ENCODE data around the gene C12orf42. TPM values are rescaled to one million over a fixed set of nuclear protein-coding genes. Genes with fewer than 3 reads are reported as not detected.
"Not testable (repeated sequence)": the region's sequence is repeated elsewhere in the genome, so short reads cannot be mapped to it uniquely, and the experiment has no call there.

C12orf42 gene
- total RNA-seq, 2 donors from 2014 or later = not detected

- Histone ChIP-seq H3K9me3 (no peaks in the 10 kb centered on the region), H3K4me1 (no peaks in the 10 kb centered on the region), H3K36me3 (replicated peaks in 1 of 2; ENCODE audit: insufficient read depth in 1 of 2, low read depth in 2 of 2) (no peaks in the 10 kb centered on the region), H3K27ac (no peak overlapping the region), H3K4me3 (no peak overlapping the region), H3K27me3 (no peaks in the 10 kb centered on the region)
- 21 to 33% methylated on average over 1 of the region's 1 CpG for WGBS, 2 donors
- TF ChIP-seq POLR2A (IDR thresholded peaks at IDR 0.05) (no peak), CTCF (IDR thresholded peaks at IDR 0.05) (no peak)
- intact Hi-C loops (cut with DNase I) = no loop called here
- ATAC-seq (no peak), DNase-seq (no peak)
Measured at GRCh38 chr12:103441437-103442181, 54.2 kb downstream of the C12orf42 start.

DNA sequence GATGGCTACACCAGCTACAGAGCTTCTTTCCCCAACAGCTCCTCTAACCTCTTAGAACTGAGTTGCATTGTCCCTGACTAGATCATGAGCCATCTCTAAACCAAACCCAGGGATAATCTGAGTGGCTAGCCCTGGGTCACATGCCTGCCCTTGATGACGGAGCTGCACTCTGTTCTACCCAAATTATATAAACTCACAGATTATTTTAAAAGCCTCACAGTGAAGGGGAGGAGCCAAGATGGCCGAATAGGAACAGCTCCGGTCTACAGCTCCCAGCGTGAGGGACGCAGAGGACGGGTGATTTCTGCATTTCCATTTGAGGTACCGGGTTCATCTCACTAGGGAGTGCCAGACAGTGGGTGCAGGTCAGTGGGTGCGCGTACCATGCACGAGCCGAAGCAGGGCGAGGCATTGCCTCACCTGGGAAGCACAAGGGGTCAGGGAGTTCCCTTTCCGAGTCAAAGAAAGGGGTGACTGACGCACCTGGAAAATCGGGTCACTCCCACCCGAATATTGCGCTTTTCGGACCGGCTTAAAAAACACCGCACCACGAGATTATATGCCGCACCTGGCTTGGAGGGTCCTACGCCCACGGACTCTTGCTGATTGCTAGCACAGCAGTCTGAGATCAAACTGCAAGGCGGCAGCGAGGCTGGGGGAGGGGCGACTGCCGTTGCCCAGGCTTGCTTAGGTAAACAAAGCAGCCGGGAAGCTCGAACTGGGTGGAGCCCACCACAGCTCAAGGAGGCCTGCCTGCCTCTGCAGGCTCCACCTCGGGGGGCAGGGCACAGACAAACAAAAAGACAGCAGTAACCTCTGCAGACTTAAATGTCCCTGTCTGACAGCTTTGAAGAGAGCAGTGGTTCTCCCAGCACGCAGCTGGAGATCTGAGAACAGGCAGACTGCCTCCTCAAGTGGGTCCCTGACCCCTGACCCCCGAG lies 61.3 kb downstream of the C12orf42 start:
- intact Hi-C loops (cut with DNase I); H3K27me3 ChIP-seq; DNase-seq; H3K4me3 ChIP-seq; H3K4me1 ChIP-seq; H3K27ac ChIP-seq; ATAC-seq; H3K9me3 ChIP-seq; H3K36me3 ChIP-seq (replicated peaks in 1 of 2; ENCODE audit: insufficient read depth in 1 of 2, low read depth in 2 of 2): not testable (repeated sequence)
- 63 to 70% methylated on average over 28 of the region's 33 CpGs for WGBS, 2 donors

DNA sequence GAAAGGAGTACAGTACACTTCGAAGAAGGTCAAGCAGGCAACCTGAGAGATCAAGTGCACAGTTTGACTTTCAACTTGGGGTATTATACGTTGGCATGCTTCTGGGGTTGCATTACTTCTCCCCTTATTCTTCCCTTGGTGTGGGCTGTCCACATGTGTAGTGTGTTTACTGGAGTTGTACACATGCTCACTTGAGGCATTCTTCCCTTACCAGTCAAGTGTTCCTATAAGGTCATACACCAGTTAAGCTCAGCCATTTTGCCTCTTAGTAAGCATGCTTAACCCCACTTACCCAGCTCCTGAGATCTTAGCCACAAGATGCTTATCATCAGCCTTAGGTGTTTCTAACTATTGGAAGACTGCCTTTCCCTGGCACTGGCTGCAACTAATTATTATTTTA lies 63.8 kb downstream of the C12orf42 start:
- TF ChIP-seq CTCF (IDR thresholded peaks at IDR 0.05) (no peak), POLR2A (IDR thresholded peaks at IDR 0.05) (no peak)
- ATAC-seq = no peak
- no peak overlapping the region for H3K4me3 ChIP-seq
- no peaks in the 10 kb centered on the region for H3K36me3 ChIP-seq (replicated peaks in 1 of 2; ENCODE audit: insufficient read depth in 1 of 2, low read depth in 2 of 2)
- no peaks in the 10 kb centered on the region for H3K4me1 ChIP-seq
- H3K27me3 ChIP-seq = no peaks in the 10 kb centered on the region
- 53 to 63% methylated on average over 2 of the region's 2 CpGs for WGBS, 2 donors
- no peaks in the 10 kb centered on the region for H3K9me3 ChIP-seq
- H3K27ac ChIP-seq = no peak overlapping the region
- intact Hi-C loops (cut with DNase I) = no loop called here
- no peak for DNase-seq

DNA sequence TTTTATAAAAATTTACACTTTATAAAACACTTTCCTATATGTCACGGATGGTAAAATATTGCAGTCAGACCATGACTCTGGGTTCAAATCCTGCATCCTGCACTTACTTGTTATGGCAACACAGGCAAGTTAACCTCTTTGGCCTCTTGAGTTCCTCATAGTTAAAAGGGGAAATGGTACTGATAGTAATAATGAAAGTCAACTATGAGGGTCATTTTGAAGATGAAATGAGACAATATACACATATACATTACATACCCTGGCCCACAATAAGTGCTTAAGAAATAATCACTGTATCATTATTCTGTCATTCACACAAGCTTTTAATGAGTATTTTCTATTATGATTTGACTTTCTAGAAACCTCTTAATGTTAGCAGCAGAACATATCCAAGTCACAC lies 64.4 kb downstream of the C12orf42 start:
- H3K27me3 ChIP-seq = no peaks in the 10 kb centered on the region
- TF ChIP-seq POLR2A (IDR thresholded peaks at IDR 0.05) (no peak), CTCF (IDR thresholded peaks at IDR 0.05) (no peak)
- ATAC-seq (no peak), DNase-seq (no peak)
- H3K9me3 ChIP-seq = no peaks in the 10 kb centered on the region
- WGBS, 2 donors = 78 to 88% methylated on average over 1 of the region's 1 CpG
- no peaks in the 10 kb centered on the region for H3K4me1 ChIP-seq
- H3K36me3 ChIP-seq (replicated peaks in 1 of 2; ENCODE audit: insufficient read depth in 1 of 2, low read depth in 2 of 2) = no peaks in the 10 kb centered on the region
- no peak overlapping the region for H3K27ac ChIP-seq
- intact Hi-C loops (cut with DNase I) = no loop called here
- H3K4me3 ChIP-seq = no peak overlapping the region

DNA sequence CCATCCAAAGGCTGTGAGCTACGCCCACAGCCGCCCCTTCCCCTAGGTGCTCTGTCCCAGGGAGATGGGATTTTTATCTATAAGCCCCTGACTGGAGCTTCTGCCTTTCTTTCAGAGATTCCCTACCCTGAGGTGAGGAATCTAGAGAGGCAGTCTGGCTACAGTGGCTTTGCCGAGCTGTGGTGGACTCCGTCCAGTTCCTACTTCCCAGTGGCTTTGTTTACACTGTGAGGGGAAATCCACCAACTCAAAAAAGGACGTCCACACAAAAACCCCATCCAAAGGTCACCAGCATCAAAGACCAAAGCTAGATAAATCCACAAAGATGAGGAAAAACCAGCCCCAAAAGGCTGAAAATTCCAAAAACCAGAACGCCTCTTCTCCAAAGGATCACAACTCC lies 70.1 kb downstream of the C12orf42 start:
- 47 to 52% methylated on average over 5 to 6 of the region's 6 CpGs for WGBS, 2 donors
- H3K36me3 ChIP-seq (replicated peaks in 1 of 2; ENCODE audit: insufficient read depth in 1 of 2, low read depth in 2 of 2); H3K9me3 ChIP-seq; H3K27ac ChIP-seq; ATAC-seq; intact Hi-C loops (cut with DNase I); H3K27me3 ChIP-seq; H3K4me3 ChIP-seq; DNase-seq; H3K4me1 ChIP-seq: not testable (repeated sequence)

DNA sequence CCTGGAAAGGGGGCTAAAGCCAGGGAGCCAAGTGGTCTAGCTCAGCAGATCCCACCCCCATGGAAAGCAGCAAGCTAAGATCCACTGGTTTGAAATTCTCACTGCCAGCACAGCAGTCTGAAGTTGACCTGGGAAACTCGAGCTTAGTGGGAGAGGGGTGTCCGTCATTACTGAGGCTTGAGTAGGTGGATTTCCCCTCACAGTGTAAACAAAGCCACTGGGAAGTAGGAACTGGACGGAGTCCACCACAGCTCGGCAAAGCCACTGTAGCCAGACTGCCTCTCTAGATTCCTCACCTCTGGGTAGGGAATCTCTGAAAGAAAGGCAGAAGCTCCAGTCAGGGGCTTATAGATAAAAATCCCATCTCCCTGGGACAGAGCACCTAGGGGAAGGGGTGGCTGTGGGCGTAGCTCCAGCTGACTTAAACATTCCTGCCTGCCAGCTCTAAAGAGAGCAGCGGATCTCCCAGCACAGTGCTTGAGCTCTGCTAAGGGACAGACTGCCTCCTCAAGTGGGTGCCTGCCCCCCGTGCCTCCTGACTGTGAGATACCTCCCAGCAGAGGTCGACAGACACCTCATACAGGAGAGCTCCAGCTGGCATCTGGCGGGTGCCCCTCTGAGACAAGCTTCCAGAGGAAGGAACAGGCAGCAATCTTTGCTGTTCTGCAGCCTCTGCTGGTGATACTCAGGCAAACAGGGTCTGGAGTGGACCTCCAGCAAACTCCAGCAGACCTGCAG lies 70.8 kb downstream of the C12orf42 start:
- intact Hi-C loops (cut with DNase I); H3K9me3 ChIP-seq; H3K4me1 ChIP-seq; H3K27ac ChIP-seq; DNase-seq; H3K4me3 ChIP-seq; ATAC-seq; H3K36me3 ChIP-seq (replicated peaks in 1 of 2; ENCODE audit: insufficient read depth in 1 of 2, low read depth in 2 of 2); H3K27me3 ChIP-seq: not testable (repeated sequence)
- 46 to 54% methylated on average over 6 to 9 of the region's 9 CpGs for WGBS, 2 donors

Measured in body of pancreas (tissue), 4 donors.